C4-2B (cell line): ENCODE data around the gene MEP1A.
"Not testable (repeated sequence)": the region's sequence is repeated elsewhere in the genome, so short reads cannot be mapped to it uniquely, and the experiment has no call there.

Experiments
- H3K27ac ChIP-seq: fragments of 450-650 bp; 2 replicates; pipeline ENCODE4 v1.5.1; 2017
- CTCF ChIP-seq: fragments of 450-650 bp; conservative IDR thresholded peaks from 2 replicates; pipeline ENCODE4 v1.5.1; 2017; ENCODE audit warnings: mild to moderate bottlenecking
- ZFX ChIP-seq: fragments of 450-650 bp; IDR thresholded peaks from 2 replicates; pipeline ENCODE4 v1.6.1; 2017

Gene MEP1A

GRCh38 chr6:46793138-46793537, at the start of gene MEP1A:
TSS of gene MEP1A (plus strand) at chr6:46793389. CDS start at chr6:46793399, 10 bp downstream.
- TF ChIP-seq CTCF = no peak
- no peak for TF ChIP-seq ZFX
- H3K27ac ChIP-seq = no peak within 1 kb of the TSS

- no peak overlapping the region for H3K27ac ChIP-seq
- TF ChIP-seq CTCF (no peak), ZFX (no peak)
Observed at GRCh38 chr6:46743425-46744158, 49.6 kb upstream of the MEP1A start.

- not testable (repeated sequence) for H3K27ac ChIP-seq
Observed at GRCh38 chr6:46744159-46744725, 48.9 kb upstream of the MEP1A start.

GRCh38 chr6:46745973-46746372, 47.2 kb upstream of the MEP1A start:
- no peak overlapping the region for H3K27ac ChIP-seq
- no peak for TF ChIP-seq ZFX
- TF ChIP-seq CTCF = no peak

- no peak within 1 kb of the TSS for H3K27ac ChIP-seq
- TF ChIP-seq CTCF = no peak
- no peak for TF ChIP-seq ZFX
Observed at GRCh38 chr6:46746696-46747095, 46.5 kb upstream of the MEP1A start, which contains the start of gene ANKRD66. TSS of gene ANKRD66 (plus strand) at chr6:46746933. CDS start at chr6:46751949, 5,016 bp downstream.

- H3K27ac ChIP-seq = peak overlapping the region; percentile 49
Observed at GRCh38 chr6:46748940-46749503, 44.2 kb upstream of the MEP1A start.

GRCh38 chr6:46749731-46750130, 43.5 kb upstream of the MEP1A start:
- TF ChIP-seq ZFX (no peak), CTCF (no peak)
- peak overlapping the region; percentile 49; the same call in 1 of the 2 replicates for H3K27ac ChIP-seq

More at GRCh38 chr6:46748940-46749503, 44.2 kb upstream of the MEP1A start:
- TF ChIP-seq CTCF = no peak
- no peak for TF ChIP-seq ZFX
